HUES64 (cell line): ENCODE results near the gene C17orf114.

ENCODE experiments used
- H3K27ac ChIP-seq: 2 replicates; pipeline ENCODE4 v1.7.0; 2013; ENCODE audit warnings: low read depth, low read length, inconsistent platforms
- H3K27me3 ChIP-seq: 2 replicates; pipeline ENCODE4 v1.6.1; 2013; ENCODE audit warnings: mild to moderate bottlenecking, low read length; ENCODE audit not compliant: insufficient read depth
- H3K36me3 ChIP-seq: 2 replicates; pipeline ENCODE4 v1.6.1; 2013; ENCODE audit warnings: mild to moderate bottlenecking, low read length; ENCODE audit not compliant: insufficient read depth
- H3K4me1 ChIP-seq: 2 replicates; pipeline ENCODE4 v1.6.1; 2013; ENCODE audit warnings: mild to moderate bottlenecking, low read length, moderate library complexity; ENCODE audit not compliant: insufficient read depth
- H3K4me3 ChIP-seq: 2 replicates; pipeline ENCODE4 v1.5.1; 2013; ENCODE audit warnings: mild to moderate bottlenecking, low read length, moderate library complexity
- H3K9ac ChIP-seq: 2 replicates; pipeline ENCODE4 v1.6.1; 2013; ENCODE audit warnings: mild to moderate bottlenecking, low read depth, low read length
- H3K9me3 ChIP-seq: 2 replicates; pipeline ENCODE4 v1.6.1; 2013; ENCODE audit warnings: low read depth, low read length; ENCODE audit not compliant: insufficient read depth
- WGBS: fragments of 150-250, 120-280 bp; methylation state at CpG from one replicate; pipeline ENCODE4 v1.1.7; 2013; ENCODE audit warnings: missing lambda C conversion rate; 5-methylcytosine and 5-hydroxymethylcytosine counted together

Gene C17orf114

GRCh38 chr17:4806456-4806776 is 4.3 kb upstream of the C17orf114 start:
- H3K27me3 ChIP-seq: no peaks in the 10 kb centered on the region
- no peak overlapping the region; the same call in 1 of the 2 replicates for H3K27ac ChIP-seq

GRCh38 chr17:4800462-4801196 is 1.5 kb downstream of the C17orf114 start:
- Histone ChIP-seq H3K27me3 (no peaks in the 10 kb centered on the region), H3K36me3 (peaks cover 22% of the 10 kb centered on the region), H3K4me3 (no peak overlapping the region), H3K27ac (no peak overlapping the region), H3K9me3 (no peaks in the 10 kb centered on the region), H3K9ac (no peak overlapping the region), H3K4me1 (no peaks in the 10 kb centered on the region)
- 69% methylated on average over 10 of the region's 10 CpGs for WGBS

More at GRCh38 chr17:4806456-4806776, 4.3 kb upstream of the C17orf114 start:
- H3K4me1 ChIP-seq: peaks cover 12% of the 10 kb centered on the region; the same call in 1 of the 2 replicates
- no peaks in the 10 kb centered on the region for H3K9me3 ChIP-seq
- H3K9ac ChIP-seq: peak overlapping the region; percentile 88
- H3K36me3 ChIP-seq: peaks cover 23% of the 10 kb centered on the region
- H3K4me3 ChIP-seq: peak overlapping the region; percentile 75
- WGBS: 3% methylated on average over 15 of the region's 16 CpGs

- WGBS: 2% methylated on average over 7 of the region's 7 CpGs
- Histone ChIP-seq H3K4me3 (peak overlapping the region; percentile 89), H3K36me3 (peaks cover 22% of the 10 kb centered on the region), H3K4me1 (no peaks in the 10 kb centered on the region), H3K9ac (peak overlapping the region; percentile 91), H3K27ac (peak overlapping the region; percentile 72), H3K27me3 (peaks cover 11% of the 10 kb centered on the region; the same call in 1 of the 2 replicates), H3K9me3 (no peaks in the 10 kb centered on the region)
These were observed 5.6 kb downstream of the C17orf114 start for GRCh38 chr17:4796552-4796920.

- no CpG with 5 or more reads among the region's 1 CpG for WGBS
- Histone ChIP-seq H3K9me3 (no peaks in the 10 kb centered on the region), H3K27ac (no peak overlapping the region), H3K4me3 (no peak overlapping the region), H3K36me3 (peaks cover 22% of the 10 kb centered on the region), H3K27me3 (peaks cover 25% of the 10 kb centered on the region), H3K4me1 (no peaks in the 10 kb centered on the region), H3K9ac (no peak overlapping the region)
These were observed 7.0 kb downstream of the C17orf114 start for GRCh38 chr17:4795168-4795567.

GRCh38 chr17:4790705-4791088 is 11.4 kb downstream of the C17orf114 start:
- Histone ChIP-seq H3K27me3 (peaks cover 69% of the 10 kb centered on the region), H3K36me3 (no peaks in the 10 kb centered on the region), H3K9me3 (no peaks in the 10 kb centered on the region), H3K9ac (no peak overlapping the region), H3K4me3 (peak overlapping the region; percentile 65), H3K27ac (no peak overlapping the region), H3K4me1 (peaks cover 14% of the 10 kb centered on the region)
- 72% methylated on average over 5 of the region's 7 CpGs for WGBS

- under 1% methylated on average over 91 of the region's 91 CpGs for WGBS
- no peak overlapping the region; the same call in 1 of the 2 replicates for H3K27ac ChIP-seq
- H3K4me3 ChIP-seq: peak overlapping the region; percentile 65
- H3K36me3 ChIP-seq: no peaks in the 10 kb centered on the region
- H3K27me3 ChIP-seq: peaks cover 75% of the 10 kb centered on the region
- peak overlapping the region; percentile 64 for H3K9ac ChIP-seq
- H3K4me1 ChIP-seq: peaks cover 14% of the 10 kb centered on the region
- no peaks in the 10 kb centered on the region for H3K9me3 ChIP-seq
These were observed 12.0 kb downstream of the C17orf114 start for GRCh38 chr17:4789951-4790704.

GRCh38 chr17:4789701-4789950 is 12.5 kb downstream of the C17orf114 start:
- H3K36me3 ChIP-seq: no peaks in the 10 kb centered on the region
- WGBS: under 1% methylated on average over 25 of the region's 25 CpGs
- H3K27ac ChIP-seq: no peak overlapping the region; the same call in 1 of the 2 replicates
- H3K4me1 ChIP-seq: peaks cover 14% of the 10 kb centered on the region
- H3K9me3 ChIP-seq: no peaks in the 10 kb centered on the region
- peak overlapping the region; percentile 65 for H3K4me3 ChIP-seq
- H3K9ac ChIP-seq: peak overlapping the region; percentile 64
- H3K27me3 ChIP-seq: peaks cover 78% of the 10 kb centered on the region

- Histone ChIP-seq H3K4me1 (peaks cover 14% of the 10 kb centered on the region), H3K9me3 (no peaks in the 10 kb centered on the region), H3K27ac (no peak within 1 kb of the TSS; the same call in 1 of the 2 replicates), H3K36me3 (no peaks in the 10 kb centered on the region), H3K9ac (peak within 1 kb of the TSS; percentile 64), H3K4me3 (peak within 1 kb of the TSS; percentile 65), H3K27me3 (peaks cover 84% of the 10 kb centered on the region)
- WGBS: 6% methylated on average over 62 of the region's 62 CpGs
These were observed 13.1 kb downstream of the C17orf114 start, which contains the start of gene GLTPD2 for GRCh38 chr17:4788807-4789700. GLTPD2 (plus strand) TSS chr17:4788964; CDS start chr17:4789012, 48 bp downstream.

GRCh38 chr17:4788159-4788806 is 13.8 kb downstream of the C17orf114 start:
- H3K36me3 ChIP-seq: no peaks in the 10 kb centered on the region
- no peaks in the 10 kb centered on the region for H3K9me3 ChIP-seq
- H3K27ac ChIP-seq: no peak overlapping the region
- 90% methylated on average over 13 of the region's 14 CpGs for WGBS
- H3K4me3 ChIP-seq: peak overlapping the region; percentile 65
- no peak overlapping the region for H3K9ac ChIP-seq
- H3K27me3 ChIP-seq: peaks cover 92% of the 10 kb centered on the region
- peaks cover 14% of the 10 kb centered on the region for H3K4me1 ChIP-seq

GRCh38 chr17:4786516-4786915 is 15.6 kb downstream of the C17orf114 start:
- Histone ChIP-seq H3K9me3 (no peaks in the 10 kb centered on the region), H3K27me3 (peaks cover 89% of the 10 kb centered on the region), H3K4me1 (peaks cover 14% of the 10 kb centered on the region), H3K27ac (no peak overlapping the region), H3K36me3 (no peaks in the 10 kb centered on the region), H3K9ac (no peak overlapping the region), H3K4me3 (no peak overlapping the region)
- WGBS: 54% methylated on average over 3 of the region's 6 CpGs
